Neural progenitor cell (in vitro differentiated cells): ENCODE data around the gene ELP5.

ENCODE experiments used
- CTCF ChIP-seq: fragments of 200-600 bp; sonication (generic); IDR thresholded peaks from 2 replicates; pipeline ENCODE4 v1.5.1; 2017; ENCODE audit warnings: antibody characterized with exemption, mild to moderate bottlenecking
- EZH2 ChIP-seq: fragments of 200-600 bp; sonication (generic); IDR thresholded peaks from 2 replicates; pipeline ENCODE4 v1.6.1; 2017; ENCODE audit warnings: antibody characterized with exemption, mild to moderate bottlenecking, moderate library complexity

DNA sequence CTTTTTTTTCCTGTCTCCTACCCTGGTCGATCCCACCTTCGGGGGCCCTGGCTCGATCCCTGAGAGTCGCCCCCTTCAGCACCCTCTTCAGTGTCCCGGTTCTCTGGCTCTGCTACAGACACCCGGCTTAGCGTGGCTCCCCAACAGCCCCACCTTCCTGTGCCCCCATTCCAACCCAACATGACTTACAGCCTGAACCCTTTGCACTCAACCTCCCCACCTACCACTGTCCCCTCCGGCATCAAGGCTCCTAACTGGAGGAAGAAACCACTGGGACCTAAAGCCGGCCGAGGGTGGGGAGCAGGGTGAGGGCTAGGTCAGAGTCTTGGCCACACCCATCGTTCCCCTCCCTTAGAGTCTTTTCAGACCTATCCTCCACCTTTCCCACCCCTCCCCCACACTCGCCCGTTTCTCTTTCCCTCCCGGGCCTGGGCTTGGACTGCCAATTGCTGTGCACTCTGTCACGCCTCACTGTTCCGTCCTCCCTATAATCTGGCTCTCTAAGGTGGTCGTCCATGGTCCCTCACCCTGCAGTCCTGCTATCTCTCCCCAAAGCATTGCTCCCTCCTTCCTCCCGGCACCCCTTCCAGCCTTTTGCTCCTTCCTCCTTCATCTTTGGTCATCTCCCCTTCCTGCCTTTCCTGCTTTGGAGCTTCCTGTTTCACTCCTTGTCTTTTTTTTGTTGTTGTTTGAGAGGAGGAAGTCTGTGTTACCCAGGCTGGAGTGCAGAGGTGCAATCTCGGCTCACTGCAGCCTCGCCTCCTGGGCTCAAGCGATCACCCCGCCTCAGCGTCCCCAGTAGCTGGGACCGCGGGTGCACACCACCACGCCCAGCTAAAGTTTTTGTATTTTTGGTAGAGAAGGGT is 11.2 kb downstream of the ELP5 start:
- TF ChIP-seq CTCF (no peak), EZH2 (no peak)
